GM23248 (cell line): ENCODE data around the gene DCST2. TPM values are rescaled to one million over a fixed set of nuclear protein-coding genes. Genes with fewer than 3 reads are reported as not detected.

Experiments
- DNase-seq: peaks from one replicate; pipeline ENCODE4 v3.0.0-alpha.2; 2015
- H2AFZ ChIP-seq: fragments of 200-600 bp; sonication (generic); 2 replicates; pipeline ENCODE4 v1.6.1; 2016; ENCODE audit warnings: antibody characterized with exemption
- H3F3A ChIP-seq: fragments of 200-600 bp; sonication (generic); 2 replicates; pipeline ENCODE4 v1.6.1; 2016; ENCODE audit warnings: mild to moderate bottlenecking, antibody characterized with exemption, mixed run types; ENCODE audit not compliant: insufficient read depth
- H3K27ac ChIP-seq: fragments of 200-600 bp; sonication (generic); 2 replicates; pipeline ENCODE4 v1.5.1; 2016; ENCODE audit warnings: mild to moderate bottlenecking
- H3K27me3 ChIP-seq: fragments of 200-600 bp; sonication (generic); replicated peaks from 2 replicates; pipeline ENCODE4 v1.6.1; 2016; ENCODE audit warnings: mild to moderate bottlenecking; ENCODE audit not compliant: insufficient read depth
- H3K36me3 ChIP-seq: fragments of 200-600 bp; sonication (generic); 2 replicates; pipeline ENCODE4 v1.6.1; 2016; ENCODE audit warnings: low read depth, mild to moderate bottlenecking
- H3K4me1 ChIP-seq: fragments of 200-600 bp; sonication (generic); 2 replicates; pipeline ENCODE4 v1.6.1; 2016; ENCODE audit warnings: mild to moderate bottlenecking; ENCODE audit not compliant: insufficient read depth
- H3K4me2 ChIP-seq: fragments of 200-600 bp; sonication (generic); one replicate; pipeline ENCODE4 v1.6.1; 2016; ENCODE audit warnings: mild to moderate bottlenecking; ENCODE audit not compliant: unreplicated experiment
- H3K4me3 ChIP-seq: fragments of 200-600 bp; sonication (generic); 2 replicates; pipeline ENCODE4 v1.5.1; 2016; ENCODE audit warnings: mild to moderate bottlenecking
- H3K79me2 ChIP-seq: fragments of 200-600 bp; sonication (generic); 2 replicates; pipeline ENCODE4 v1.6.1; 2016; ENCODE audit warnings: mild to moderate bottlenecking; ENCODE audit not compliant: insufficient read depth
- H3K9ac ChIP-seq: fragments of 200-600 bp; sonication (generic); 2 replicates; pipeline ENCODE4 v1.6.1; 2016; ENCODE audit warnings: mild to moderate bottlenecking
- H3K9me2 ChIP-seq: fragments of 200-600 bp; sonication (generic); 2 replicates; pipeline ENCODE4 v1.6.1; 2016; ENCODE audit warnings: mixed run types, mild to moderate bottlenecking, moderate library complexity; ENCODE audit not compliant: insufficient read depth
- H3K9me3 ChIP-seq: fragments of 200-600 bp; sonication (generic); one replicate; pipeline ENCODE4 v1.6.1; 2017; ENCODE audit warnings: low read depth
- H4K20me1 ChIP-seq: fragments of 200-600 bp; sonication (generic); 2 replicates; pipeline ENCODE4 v1.6.0; 2016; ENCODE audit not compliant: insufficient read depth
- EZH2 ChIP-seq: fragments of 200-600 bp; sonication (generic); IDR thresholded peaks from 2 replicates; pipeline ENCODE4 v1.6.1; 2018; ENCODE audit warnings: antibody characterized with exemption, mild to moderate bottlenecking; ENCODE audit not compliant: insufficient read depth, poor library complexity, severe bottlenecking
- EZH2phosphoT487 ChIP-seq: fragments of 200-600 bp; sonication (generic); IDR thresholded peaks from 2 replicates; pipeline ENCODE4 v1.6.1; 2018; ENCODE audit warnings: antibody characterized with exemption, moderate library complexity, mild to moderate bottlenecking, low read depth; ENCODE audit not compliant: insufficient read depth
- WGBS, 2 experiments: methylation state at CpG; one replicate each; pipeline ENCODE4 v1.1.6; 2015 to 2017; ENCODE audit warnings: low lambda C conversion rate in 2 of 2, low coverage in 1 of 2; ENCODE audit errors: missing lambda C conversion rate in 2 of 2; 5-methylcytosine and 5-hydroxymethylcytosine counted together
- in situ Hi-C: fragments of 300-500 bp; cut with MboI; formaldehyde crosslinking; loops from 2 replicates; pipeline ENCODE4 v1.15.0; 2020
- polyA plus RNA-seq: library from polyadenylated mRNA; unstranded; fragments of >200 nt; fragmentation: Nextera tagmentation; extraction: Ambion mirVana; gene quantifications from 2 replicates; pipeline ENCODE4 v1.2.1, GENCODE V29; 2016
- total RNA-seq: library from RNA; depleted of rRNA; stranded (reverse); fragments of >200 nt; shearing (Covaris generic); gene quantifications from 2 replicates; pipeline ENCODE4 v1.2.3, GENCODE V29; 2014

Gene DCST2
- total and polyA plus RNA-seq, 2 experiments from 2014 or later = 0.14 TPM; not detected in 1

DNA sequence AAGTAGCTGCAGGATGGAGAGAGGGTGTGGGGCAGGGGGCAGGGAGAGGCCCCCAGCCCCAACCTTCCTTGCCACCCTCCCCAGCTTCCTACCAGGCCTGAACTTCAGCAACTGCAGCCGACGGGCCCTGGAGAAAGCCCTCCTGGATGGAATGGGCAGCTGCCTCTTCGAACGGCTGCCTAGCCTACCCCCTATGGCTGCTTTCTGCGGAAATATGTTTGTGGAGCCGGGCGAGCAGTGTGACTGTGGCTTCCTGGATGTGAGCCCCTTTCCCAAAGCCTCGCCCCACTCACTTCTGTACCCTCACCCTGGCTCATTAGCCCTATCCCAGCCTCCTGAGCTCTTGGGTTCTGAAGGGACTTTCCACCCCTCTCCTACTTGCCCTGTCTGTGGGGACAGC lies 23.5 kb upstream of the DCST2 start:
- 88% methylated on average over 8 of the region's 8 CpGs for WGBS, 2 experiments
- no peaks in the 10 kb centered on the region for H3K36me3 ChIP-seq

DNA sequence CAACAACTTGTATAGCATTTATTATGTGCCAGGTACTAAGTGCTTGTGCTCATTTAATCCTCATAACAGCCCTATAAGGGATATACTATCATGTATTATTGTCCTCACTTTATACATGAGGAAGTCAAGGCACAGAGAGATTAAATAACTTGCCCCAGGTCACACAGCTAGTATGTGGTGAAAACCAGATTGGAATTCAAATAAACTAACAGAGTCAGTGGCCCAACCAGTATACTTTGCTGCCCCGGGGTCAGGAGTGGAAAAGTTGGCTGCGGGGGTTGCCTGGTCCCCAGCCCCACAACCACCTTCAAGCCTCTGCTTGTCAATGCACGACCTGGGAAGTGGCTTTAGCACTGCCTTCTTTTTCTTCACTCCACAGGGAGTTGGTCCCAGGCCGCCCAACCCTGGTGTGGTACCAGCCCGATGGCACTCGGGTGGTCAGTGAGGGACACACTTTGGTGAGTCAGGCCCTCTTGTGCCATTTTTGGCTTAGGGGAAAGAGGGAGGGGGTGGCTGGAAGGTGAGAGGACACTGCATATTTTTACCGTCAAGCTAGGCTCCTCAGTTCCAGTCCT lies 20.0 kb upstream of the DCST2 start:
- peaks cover 9% of the 10 kb centered on the region for H3K4me1 ChIP-seq
- DNase-seq = no peak
- no peak overlapping the region for H3K4me3 ChIP-seq
- no peak overlapping the region for H3K27ac ChIP-seq
- no peaks in the 10 kb centered on the region for H3K27me3 ChIP-seq
- H3K4me2 ChIP-seq = no peak overlapping the region
- no peak overlapping the region for H3K9ac ChIP-seq
- no peaks in the 10 kb centered on the region for H3K79me2 ChIP-seq
- in situ Hi-C loops = no loop called here
- H2AFZ ChIP-seq = no peak overlapping the region
- H3F3A ChIP-seq = peaks cover 10% of the 10 kb centered on the region
- no peaks in the 10 kb centered on the region for H4K20me1 ChIP-seq
- no peaks in the 10 kb centered on the region for H3K36me3 ChIP-seq
- H3K9me3 ChIP-seq = no peaks in the 10 kb centered on the region
- TF ChIP-seq EZH2phosphoT487 (no peak), EZH2 (no peak)
- 88 to 97% methylated on average over 7 of the region's 7 CpGs for WGBS, 2 experiments
- no peaks in the 10 kb centered on the region for H3K9me2 ChIP-seq

More for the DNA sequence above, 23.5 kb upstream of the DCST2 start:
- Histone ChIP-seq H3K79me2 (no peaks in the 10 kb centered on the region), H4K20me1 (no peaks in the 10 kb centered on the region), H3K9me3 (no peaks in the 10 kb centered on the region), H3K4me2 (no peak overlapping the region), H3K9me2 (no peaks in the 10 kb centered on the region), H2AFZ (no peak overlapping the region), H3K9ac (no peak overlapping the region), H3K4me3 (no peak overlapping the region), H3K27ac (no peak overlapping the region), H3K4me1 (no peaks in the 10 kb centered on the region), H3F3A (no peaks in the 10 kb centered on the region), H3K27me3 (no peaks in the 10 kb centered on the region)
- no peak for DNase-seq
- TF ChIP-seq EZH2 = no peak
- no peak for TF ChIP-seq EZH2phosphoT487
- in situ Hi-C loops = no loop called here

DNA sequence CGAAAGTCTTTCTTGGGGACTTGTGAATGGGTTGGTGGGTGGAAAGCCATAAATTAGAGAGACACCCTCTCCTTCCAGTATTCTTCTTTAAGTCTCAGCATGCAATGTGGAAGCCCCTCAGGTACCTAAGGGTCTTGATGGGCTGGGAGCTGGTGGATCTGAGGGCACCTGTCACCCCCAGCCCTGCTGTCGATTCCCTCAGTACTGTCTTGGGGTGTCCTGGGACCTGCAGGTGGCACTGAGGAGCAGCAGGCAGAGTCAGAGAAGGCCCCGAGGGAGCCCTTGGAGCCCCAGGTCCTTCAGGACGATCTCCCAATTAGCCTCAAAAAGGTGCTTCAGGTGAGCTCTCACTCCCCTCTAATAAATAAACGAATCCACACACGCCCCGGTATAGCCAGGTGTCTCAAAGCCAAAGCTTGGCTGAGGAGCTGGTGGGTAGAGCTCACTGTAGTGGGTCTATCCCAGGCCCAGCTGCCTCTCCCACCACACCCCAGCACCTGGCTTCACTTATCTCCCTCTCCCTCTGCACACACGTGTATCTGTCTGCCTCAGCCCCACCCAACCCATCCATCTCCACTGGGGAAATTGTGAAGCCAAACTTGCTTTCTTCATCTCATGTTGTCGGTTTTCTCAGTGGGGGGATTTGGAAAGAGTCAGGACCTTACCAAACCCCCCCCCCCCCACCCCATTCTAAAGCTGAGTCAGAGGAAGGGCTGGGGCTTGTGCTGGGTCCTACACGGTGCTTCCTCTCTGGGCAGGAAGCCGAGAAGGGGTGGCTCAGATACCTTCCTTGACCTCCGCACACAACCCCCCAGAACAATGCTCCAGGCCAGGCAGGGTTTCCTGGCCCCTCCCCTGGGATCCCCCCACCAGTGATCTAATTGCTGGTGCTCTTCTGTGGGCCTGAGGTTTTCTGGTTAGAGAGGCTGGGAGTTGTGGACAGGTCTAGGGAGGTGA lies 19.1 kb upstream of the DCST2 start:
- no peaks in the 10 kb centered on the region for H3K9me3 ChIP-seq
- 62% methylated on average over 11 to 12 of the region's 12 CpGs for WGBS, 2 experiments
- peak; percentile 37 for DNase-seq
- in situ Hi-C loops = no loop called here
- no peaks in the 10 kb centered on the region for H4K20me1 ChIP-seq
- H3F3A ChIP-seq = peaks cover 10% of the 10 kb centered on the region
- H3K79me2 ChIP-seq = no peaks in the 10 kb centered on the region
- no peaks in the 10 kb centered on the region for H3K9me2 ChIP-seq
- peak overlapping the region; percentile 75 for H3K9ac ChIP-seq
- TF ChIP-seq EZH2 = no peak
- no peak for TF ChIP-seq EZH2phosphoT487
- peak overlapping the region; percentile 84 for H3K4me2 ChIP-seq
- H3K4me1 ChIP-seq = peaks cover 9% of the 10 kb centered on the region
- peak overlapping the region; percentile 74 for H3K4me3 ChIP-seq
- H3K27me3 ChIP-seq = no peaks in the 10 kb centered on the region
- H3K36me3 ChIP-seq = no peaks in the 10 kb centered on the region
- H2AFZ ChIP-seq = peak overlapping the region; percentile 70
- no peak overlapping the region for H3K27ac ChIP-seq

DNA sequence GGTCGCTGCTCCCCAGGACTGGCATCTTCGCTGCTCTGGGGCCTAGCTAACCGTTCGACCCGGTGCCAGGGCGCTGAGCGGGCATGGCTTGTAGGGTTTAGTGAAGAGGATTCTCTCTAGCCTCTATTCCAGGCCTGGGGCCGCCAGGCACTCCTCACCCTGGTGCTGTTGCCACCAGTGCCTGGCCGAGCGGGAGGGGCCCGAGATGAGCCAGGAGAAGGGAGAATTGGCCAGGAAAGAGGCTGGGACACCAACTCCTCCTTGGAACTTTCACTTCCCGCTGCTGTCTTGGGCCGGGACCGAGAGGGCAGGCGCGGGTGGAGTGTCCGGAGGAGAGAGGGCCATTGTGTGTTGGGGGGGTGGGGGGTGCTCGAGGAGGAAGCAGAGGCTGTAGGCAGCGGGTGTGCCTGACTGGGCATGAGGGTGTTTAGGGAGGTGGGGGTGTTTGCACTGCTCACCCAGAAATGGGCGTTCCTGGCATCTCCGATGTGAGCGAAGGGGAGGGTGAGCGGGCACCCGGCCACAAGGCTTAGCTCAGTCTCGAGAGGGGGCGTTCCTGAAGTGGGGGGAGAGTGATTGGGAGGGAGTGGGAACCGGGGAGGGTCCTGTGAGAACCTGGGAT lies 18.3 kb upstream of the DCST2 start:
- peak overlapping the region; percentile 84 for H3K4me2 ChIP-seq
- H3F3A ChIP-seq = peaks cover 10% of the 10 kb centered on the region
- H3K36me3 ChIP-seq = no peaks in the 10 kb centered on the region
- peak overlapping the region; percentile 70 for H2AFZ ChIP-seq
- H4K20me1 ChIP-seq = no peaks in the 10 kb centered on the region
- no peaks in the 10 kb centered on the region for H3K79me2 ChIP-seq
- DNase-seq = peak; percentile 69
- no peaks in the 10 kb centered on the region for H3K9me2 ChIP-seq
- H3K9me3 ChIP-seq = no peaks in the 10 kb centered on the region
- no peak overlapping the region for H3K27ac ChIP-seq
- TF ChIP-seq EZH2phosphoT487 = no peak
- H3K4me3 ChIP-seq = peak overlapping the region; percentile 74
- in situ Hi-C loops = no loop called here
- 0 to 1% methylated on average over 19 to 26 of the region's 27 CpGs for WGBS, 2 experiments
- no peaks in the 10 kb centered on the region for H3K27me3 ChIP-seq
- peaks cover 9% of the 10 kb centered on the region for H3K4me1 ChIP-seq
- H3K9ac ChIP-seq = peak overlapping the region; percentile 75
